ENCODE results near the gene RPTN. TPM values are rescaled to one million over a fixed set of nuclear protein-coding genes. Genes with fewer than 3 reads are reported as not detected.

Gene RPTN
- total RNA-seq, 1 experiment from 2014 or later, result not detected

DNA sequence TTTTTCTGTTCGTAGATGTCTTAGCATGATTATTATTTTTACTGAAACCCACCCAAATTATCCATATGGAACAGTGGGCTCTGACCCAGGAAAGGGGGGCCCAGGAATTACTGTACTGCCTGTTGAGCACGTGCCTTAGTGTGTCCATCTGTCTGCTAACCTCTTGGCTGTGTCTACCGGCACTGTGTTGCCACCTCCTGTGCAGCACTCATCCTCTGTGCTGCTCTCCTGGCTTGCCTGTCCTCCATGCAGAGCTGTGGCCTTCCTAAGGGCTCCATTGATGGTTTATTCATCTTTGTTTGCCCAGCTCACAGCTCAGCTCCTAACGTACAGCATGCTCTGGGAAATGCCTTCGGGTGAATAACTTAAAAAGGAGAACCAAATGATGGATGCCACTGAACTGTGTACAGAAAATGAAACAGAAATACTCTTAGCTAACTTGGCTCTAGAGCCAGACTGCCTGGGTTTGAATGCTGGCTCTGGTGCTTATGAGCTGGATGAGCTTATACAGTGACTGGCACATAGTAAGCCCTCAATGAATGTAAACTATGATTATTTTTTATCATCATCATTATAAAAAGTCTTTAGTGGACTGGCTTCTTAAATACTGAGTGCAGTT is 11.4 kb upstream of the RPTN start:
- Histone ChIP-seq H2BK20ac (ENCODE audit: low read depth, low read length, poor library complexity, severe bottlenecking) (no peak overlapping the region), H2BK120ac (ENCODE audit: low read depth, low read length, poor library complexity, severe bottlenecking) (no peak overlapping the region), H3K9ac (ENCODE audit: extremely low read depth, insufficient read length, low read length) (no peak overlapping the region), H4K91ac (ENCODE audit: insufficient read length, low read depth, low read length) (no peak overlapping the region), H4K5ac (ENCODE audit: insufficient read length, low read depth, low read length) (no peak overlapping the region), H3K4ac (ENCODE audit: low read depth, low read length) (no peak overlapping the region), H3T11ph (ENCODE audit: low read length) (no peak overlapping the region), H4K20me1 (ENCODE audit: control insufficient read depth, insufficient read depth, insufficient read length) (no peaks in the 10 kb centered on the region), H2BK15ac (ENCODE audit: low read depth, low read length) (no peak overlapping the region), H3K4me1 (ENCODE audit: insufficient read depth, low read length) (no peaks in the 10 kb centered on the region), H2BK5ac (ENCODE audit: insufficient read length, low read length) (no peak overlapping the region), H3K14ac (ENCODE audit: insufficient read depth, low read length) (no peak overlapping the region), H3K23ac (ENCODE audit: insufficient read length, low read depth, low read length) (no peak overlapping the region), H3K4me2 (ENCODE audit: insufficient read depth, insufficient read length, low read length) (no peak overlapping the region), H3K79me2 (ENCODE audit: insufficient read depth, low read length) (no peaks in the 10 kb centered on the region), H3K9me3 (ENCODE audit: control insufficient read depth, low read depth, low read length) (peaks cover 80% of the 10 kb centered on the region), H2AFZ (ENCODE audit: low read length) (no peak overlapping the region), H3K18ac (ENCODE audit: insufficient read length, low read depth, low read length) (no peak overlapping the region), H4K8ac (replicated peaks; ENCODE audit: insufficient read length, low read depth, low read length) (no peak overlapping the region), H3K23me2 (ENCODE audit: insufficient read length, low read depth, low read length, poor library complexity, severe bottlenecking) (no peaks in the 10 kb centered on the region), H3K27me3 (ENCODE audit: insufficient read depth, low read length) (no peaks in the 10 kb centered on the region), H3K79me1 (ENCODE audit: insufficient read depth, low read depth, low read length, poor library complexity, severe bottlenecking) (no peaks in the 10 kb centered on the region), H2AK5ac (ENCODE audit: insufficient read length, low read length) (no peak overlapping the region), H3K27ac (ENCODE audit: insufficient read length, low read depth, low read length) (no peak overlapping the region), H2BK12ac (ENCODE audit: insufficient read length, low read depth, low read length) (no peak overlapping the region), H3K56ac (ENCODE audit: insufficient read length, low read depth, low read length) (no peak overlapping the region)
- H3K4me3 Mint-ChIP-seq, result no peak overlapping the region
- H3K9me3 Mint-ChIP-seq, result peaks cover 80 to 95% of the 10 kb centered on the region in 2 experiments
- no peak overlapping the region for H3K27ac Mint-ChIP-seq
- H3K27me3 Mint-ChIP-seq (ENCODE audit: low read depth), result peaks cover 1% of the 10 kb centered on the region; the same call in 1 of the 2 replicates
- peaks cover 0 to 35% (median 3%) of the 10 kb centered on the region in 3 experiments; a peak in 4 of 7 replicates for H3K36me3 Mint-ChIP-seq (ENCODE audit: insufficient read depth in 1 of 3, low read depth in 3 of 3)
- WGBS (ENCODE audit: extremely low coverage, insufficient read length, low lambda C conversion rate), result no CpG with 5 or more reads among the region's 5 CpGs
- DNase-seq, result no peak
- no peaks in the 10 kb centered on the region for H3K4me1 Mint-ChIP-seq
- TF ChIP-seq, protein P1, sequence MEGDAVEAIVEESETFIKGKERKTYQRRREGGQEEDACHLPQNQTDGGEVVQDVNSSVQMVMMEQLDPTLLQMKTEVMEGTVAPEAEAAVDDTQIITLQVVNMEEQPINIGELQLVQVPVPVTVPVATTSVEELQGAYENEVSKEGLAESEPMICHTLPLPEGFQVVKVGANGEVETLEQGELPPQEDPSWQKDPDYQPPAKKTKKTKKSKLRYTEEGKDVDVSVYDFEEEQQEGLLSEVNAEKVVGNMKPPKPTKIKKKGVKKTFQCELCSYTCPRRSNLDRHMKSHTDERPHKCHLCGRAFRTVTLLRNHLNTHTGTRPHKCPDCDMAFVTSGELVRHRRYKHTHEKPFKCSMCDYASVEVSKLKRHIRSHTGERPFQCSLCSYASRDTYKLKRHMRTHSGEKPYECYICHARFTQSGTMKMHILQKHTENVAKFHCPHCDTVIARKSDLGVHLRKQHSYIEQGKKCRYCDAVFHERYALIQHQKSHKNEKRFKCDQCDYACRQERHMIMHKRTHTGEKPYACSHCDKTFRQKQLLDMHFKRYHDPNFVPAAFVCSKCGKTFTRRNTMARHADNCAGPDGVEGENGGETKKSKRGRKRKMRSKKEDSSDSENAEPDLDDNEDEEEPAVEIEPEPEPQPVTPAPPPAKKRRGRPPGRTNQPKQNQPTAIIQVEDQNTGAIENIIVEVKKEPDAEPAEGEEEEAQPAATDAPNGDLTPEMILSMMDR (conservative IDR thresholded peaks at IDR 0.05), result no peak

Data from H9 (cell line).